GM04503 (cell line): ENCODE results near the gene COL4A2.

Experiments
- DNase-seq: peaks from one replicate; pipeline ENCODE4 v3.0.0-alpha.2; 2012; ENCODE audit warnings: low read depth

COL4A2 gene

DNA sequence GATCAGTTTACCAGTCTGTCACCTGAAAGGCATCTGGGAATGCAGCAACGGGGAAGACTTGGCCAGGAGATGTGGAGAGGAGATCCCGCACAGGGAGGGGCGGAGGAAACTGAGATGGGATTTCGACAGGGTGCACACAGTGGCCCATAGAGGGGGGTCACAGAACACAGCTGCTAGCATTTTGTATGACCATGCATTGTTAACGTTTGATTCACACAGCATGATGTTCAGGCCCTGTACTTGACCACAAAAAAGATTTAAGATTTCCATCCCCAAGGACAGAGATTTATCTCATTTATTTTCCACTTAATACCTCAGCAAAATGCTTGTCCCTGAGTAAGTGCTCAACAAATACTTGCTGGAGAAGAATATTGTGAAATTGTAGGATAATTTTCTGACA lies 191.2 kb downstream of the COL4A2 start:
- DNase-seq = no peak

DNA sequence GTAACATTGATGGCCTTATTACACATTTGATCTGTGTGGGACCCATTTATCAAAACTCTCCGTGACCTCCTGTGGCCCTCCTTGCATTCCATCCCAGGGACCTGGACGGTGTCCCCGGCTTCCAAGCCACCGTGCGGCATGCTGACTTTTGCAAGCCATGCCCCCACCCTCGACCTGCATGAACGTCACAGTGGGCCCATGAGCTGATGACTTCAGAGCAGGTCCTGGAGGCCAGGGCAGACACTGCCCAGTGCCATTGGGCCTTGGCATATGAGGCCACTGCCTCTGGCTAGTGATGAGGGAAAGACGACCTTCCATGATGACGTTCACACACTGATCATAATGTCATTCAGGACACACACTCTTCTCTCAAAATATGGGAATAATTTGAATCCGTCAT lies 191.7 kb downstream of the COL4A2 start:
- DNase-seq = no peak

DNA sequence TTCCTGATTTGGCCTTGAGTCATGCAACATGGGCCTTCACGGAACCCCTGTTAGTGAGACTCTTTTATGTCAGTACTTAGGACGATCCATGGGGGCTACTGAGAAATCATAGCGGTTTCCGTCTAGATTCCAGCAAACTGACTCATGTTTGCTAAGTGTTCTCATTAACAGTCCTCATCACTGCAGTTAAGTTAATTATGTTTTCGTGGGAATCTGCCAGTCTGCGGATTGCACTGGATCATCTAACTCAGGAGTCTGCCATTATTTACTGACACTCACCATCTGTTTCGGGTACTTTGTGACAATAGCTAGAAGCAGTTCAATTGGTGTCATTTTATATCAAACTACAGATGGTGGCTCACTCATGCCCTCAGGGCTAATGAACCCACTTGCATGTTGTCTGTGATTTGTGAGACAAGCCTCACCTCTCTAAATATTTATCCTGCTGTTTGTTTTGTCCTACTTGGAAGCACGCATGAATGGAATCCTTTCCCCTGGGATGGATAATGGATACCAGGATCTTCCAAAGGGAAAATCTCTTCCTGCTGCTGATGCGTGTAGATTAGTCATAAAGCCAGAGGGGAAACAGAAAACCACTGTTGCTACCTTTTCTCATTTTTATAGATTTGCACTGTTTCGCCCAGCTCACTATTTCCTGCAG lies 192.7 kb downstream of the COL4A2 start:
- peak; percentile 85 for DNase-seq

DNA sequence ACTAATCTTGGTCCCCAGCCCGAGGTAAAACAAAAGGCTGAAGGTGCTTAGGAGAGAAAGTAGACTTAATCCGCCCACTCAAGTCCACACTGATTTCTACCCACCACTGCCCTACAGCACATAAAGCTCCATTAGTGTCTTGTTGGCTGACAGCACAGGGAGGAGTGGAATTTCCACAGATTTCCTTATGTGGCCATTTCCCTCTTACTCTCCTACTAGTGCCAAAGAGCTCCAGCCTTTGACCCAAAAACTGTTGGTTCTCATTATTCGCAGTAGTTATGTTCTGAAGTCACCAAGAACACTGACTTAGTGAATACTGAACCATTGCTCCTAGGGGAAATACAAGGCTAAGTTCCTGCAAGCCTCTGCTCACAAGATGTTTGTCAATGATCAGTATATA lies 193.3 kb downstream of the COL4A2 start:
- no peak for DNase-seq

DNA sequence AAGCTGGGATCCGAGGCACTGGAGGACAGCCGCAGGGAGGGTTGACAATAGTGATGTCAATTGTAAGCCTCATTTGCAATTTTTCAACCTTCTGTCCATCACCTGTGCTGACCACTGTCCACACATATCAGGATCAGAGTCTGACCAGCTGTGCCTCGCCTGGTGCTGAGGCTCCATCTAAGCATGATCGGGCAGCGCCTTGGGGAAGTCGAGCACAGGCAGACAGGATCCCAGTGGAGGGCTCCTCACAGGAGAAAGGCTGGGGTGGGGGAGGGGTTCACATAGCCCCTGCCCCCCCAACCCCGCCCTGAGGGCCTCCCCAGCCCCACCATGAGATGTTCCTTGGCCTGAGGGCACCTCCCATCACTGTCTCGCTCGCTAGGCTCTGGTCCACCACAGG lies 194.1 kb downstream of the COL4A2 start:
- DNase-seq = no peak

DNA sequence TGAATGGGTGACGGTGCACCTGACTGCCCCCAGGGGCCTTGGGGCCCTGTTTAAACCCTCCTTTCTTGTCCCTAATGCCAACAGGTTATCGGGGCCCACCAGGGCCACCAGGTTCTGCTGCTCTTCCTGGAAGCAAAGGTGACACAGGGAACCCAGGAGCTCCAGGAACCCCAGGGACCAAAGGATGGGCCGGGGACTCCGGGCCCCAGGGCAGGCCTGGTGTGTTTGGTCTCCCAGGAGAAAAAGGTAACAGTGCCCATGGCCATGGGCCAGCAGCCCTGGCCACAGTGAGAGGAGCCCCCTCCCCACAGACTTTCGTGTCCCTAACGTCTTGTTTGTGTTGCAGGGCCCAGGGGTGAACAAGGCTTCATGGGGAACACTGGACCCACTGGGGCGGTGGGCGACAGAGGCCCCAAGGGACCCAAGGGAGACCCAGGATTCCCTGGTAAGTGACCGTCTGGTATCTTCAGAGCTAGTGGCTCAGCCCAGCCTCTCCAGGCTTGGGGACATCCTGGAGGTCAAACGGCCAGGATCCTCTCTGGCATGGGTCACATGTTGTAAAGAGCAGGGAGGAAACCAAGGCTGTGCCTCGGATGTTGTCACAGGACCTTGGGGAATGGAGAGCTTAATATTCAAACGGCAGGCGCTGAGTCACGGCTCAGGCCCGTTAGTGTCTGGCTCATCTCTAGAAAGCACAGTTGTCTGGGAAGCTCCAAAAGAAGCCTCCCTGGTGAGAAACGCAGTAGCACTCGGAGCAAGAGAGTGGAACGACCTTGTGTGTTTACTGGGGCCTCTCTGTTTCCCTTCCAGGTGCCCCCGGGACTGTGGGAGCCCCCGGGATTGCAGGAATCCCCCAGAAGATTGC lies 196.2 kb downstream of the COL4A2 start:
- DNase-seq = no peak

DNA sequence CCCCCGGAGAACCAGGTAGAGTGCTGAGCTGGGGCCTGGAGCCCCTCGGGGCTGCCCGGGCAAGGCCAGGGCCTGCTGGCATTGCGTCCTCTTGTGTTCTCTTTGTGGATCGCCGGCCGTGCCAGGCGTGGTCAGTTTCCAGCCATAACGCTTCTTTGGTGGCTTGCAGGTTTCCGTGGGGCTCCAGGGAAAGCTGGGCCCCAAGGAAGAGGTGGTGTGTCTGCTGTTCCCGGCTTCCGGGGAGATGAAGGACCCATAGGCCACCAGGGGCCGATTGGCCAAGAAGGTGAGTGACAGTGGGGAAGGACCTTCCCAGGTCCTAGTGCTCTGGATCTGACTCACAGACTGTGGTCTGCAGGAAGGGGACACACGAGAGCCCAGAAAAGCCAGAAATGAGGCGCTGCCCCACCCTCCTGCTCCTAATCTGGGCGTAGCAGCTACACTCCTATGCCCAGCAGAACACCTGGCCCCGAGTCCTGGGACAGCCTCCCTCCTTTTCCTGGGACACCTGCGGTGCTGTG lies 197.0 kb downstream of the COL4A2 start:
- DNase-seq = no peak

DNA sequence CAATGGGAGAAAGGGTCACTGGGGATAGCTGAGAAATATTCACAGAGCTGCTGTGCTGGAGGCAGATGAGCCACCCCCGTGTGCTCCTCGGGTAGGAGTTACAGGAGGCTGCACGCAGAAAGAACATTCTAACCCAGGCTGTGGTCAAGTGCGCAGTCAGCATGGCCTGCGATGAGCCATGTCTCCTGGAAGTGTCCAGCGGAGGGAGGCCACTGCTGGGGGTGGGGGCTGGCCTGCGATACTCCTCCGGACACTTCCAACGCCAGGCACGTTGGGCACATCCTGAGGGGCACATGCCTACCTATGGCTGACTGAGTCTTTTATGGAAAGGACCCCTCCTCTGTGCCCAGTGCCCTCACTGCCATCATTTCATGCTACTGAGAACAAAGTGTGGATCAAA lies 198.5 kb downstream of the COL4A2 start:
- no peak for DNase-seq

DNA sequence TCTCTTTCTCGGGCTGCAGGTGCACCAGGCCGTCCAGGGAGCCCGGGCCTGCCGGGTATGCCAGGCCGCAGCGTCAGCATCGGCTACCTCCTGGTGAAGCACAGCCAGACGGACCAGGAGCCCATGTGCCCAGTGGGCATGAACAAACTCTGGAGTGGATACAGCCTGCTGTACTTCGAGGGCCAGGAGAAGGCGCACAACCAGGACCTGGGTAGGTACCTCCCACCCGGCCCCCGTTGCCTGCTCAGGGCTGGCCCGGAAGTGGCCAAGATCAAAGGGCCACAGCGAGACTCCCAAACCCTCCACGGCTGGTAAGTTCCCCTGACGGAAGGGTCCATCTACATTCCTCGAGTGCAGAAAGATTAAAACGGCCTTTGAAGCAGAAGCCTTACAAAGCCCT lies 199.3 kb downstream of the COL4A2 start:
- no peak for DNase-seq

DNA sequence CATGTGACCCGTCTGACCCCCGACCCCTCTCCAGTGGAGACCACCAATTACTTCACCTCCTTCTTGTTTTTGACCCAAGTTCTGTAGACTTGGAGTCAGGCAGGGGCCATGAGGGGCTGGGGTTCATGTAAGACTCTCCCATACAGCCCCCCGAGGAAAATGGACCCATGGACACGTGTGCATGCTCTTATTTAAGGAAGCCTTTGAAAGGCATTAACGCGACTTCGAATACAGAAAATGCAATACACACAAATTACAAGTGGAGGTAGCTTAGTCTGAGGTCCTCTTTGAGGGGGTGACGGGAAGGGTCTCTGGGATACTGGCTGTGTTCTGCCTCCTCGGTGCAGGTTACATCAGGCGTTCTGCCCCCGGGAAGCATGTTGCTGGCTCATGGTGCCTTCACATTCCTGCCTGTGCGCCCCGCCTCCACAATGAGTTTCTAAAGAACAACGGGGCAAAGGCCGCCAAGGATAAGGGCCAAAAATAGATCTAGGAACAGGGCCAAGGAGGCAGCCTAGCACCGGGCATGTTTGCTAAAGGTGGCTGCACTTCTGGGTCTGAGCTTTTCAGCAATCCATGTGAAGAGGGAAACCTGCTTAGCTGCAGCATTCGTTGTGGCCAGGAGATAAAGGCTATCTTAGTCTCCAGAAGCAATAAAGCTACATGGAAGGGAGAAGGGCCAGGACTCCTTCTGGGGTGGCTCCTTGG lies 199.9 kb downstream of the COL4A2 start:
- DNase-seq = no peak

DNA sequence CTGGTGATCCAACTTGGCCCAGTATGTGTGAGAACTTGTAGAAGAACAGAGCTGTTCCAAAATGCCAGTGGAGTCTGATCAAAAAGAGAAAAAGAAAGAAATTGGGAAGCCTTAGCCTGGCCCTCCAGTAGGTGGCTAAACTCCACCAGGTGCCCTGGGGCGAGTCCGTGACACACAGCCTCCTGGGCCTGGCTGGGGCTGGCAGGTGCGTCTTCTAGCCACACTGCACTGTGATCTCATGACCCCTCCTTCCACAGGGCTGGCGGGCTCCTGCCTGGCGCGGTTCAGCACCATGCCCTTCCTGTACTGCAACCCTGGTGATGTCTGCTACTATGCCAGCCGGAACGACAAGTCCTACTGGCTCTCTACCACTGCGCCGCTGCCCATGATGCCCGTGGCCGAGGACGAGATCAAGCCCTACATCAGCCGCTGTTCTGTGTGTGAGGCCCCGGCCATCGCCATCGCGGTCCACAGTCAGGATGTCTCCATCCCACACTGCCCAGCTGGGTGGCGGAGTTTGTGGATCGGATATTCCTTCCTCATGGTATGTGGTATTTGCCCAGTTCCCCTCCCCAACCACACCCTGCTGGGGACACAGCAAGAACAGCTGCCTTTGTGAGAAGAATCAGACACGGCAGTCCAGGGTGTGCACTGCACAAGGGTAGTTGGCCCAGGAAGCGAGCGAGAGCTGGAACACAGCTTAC lies 200.7 kb downstream of the COL4A2 start:
- no peak for DNase-seq

DNA sequence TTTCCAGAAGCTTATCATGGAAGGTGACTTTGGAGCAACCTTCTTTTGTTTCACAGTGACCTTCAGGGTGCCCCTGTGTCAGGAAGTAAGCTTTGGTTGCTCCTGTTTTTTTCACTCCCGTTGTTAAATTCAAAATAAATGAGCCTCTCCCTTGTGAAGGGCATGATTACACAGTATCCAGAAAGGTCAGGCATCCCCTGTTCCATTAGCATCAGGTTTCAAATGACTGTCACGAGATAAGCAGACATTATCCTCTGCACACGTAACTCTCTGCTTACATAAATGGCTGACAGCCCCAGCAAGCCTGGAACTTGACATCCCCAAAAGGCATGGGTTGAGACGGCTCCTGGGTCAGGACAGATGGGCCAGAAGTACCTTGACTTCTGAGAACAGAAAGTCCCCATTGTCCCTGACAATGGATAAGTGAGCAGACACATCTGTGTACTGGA lies 202.4 kb downstream of the COL4A2 start:
- DNase-seq = no peak

DNA sequence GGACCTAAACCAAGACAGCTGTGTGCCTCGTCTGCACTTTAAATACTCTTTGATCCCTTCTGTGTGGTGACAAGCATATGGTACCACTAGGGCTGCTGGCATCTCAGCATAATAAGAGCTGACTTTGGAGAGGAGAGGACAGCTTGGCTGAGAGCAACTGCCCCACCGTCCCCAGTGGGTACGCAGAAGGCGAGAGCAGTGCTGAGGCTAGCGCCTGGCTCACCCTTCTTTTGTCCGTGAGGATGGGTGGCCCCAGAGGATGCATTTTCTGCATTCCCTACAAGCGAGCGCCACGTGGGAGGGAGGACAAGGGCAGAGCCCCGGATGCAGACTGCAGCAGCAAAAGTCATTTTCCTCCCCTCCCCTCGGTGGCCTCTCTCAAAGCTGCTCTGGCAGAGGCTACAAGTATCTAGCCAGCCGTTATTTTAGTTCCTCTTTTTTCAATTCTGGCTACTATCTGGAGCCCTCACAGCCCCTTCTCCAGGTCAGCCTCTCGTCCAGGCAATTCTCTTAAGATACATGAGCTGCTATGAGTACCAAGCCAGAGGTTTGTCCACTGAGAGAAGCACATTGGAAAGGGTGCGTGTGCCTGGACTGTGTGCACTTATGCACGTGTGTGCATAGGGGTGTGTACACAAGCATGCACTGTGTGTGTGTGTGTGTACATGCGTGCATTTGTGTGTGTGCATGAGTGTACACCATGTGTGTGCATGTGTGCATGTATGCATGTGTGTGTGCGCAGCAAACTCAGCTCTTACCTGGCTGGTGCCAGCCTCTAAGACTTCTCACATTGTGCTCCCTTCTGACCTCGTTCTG lies 203.1 kb downstream of the COL4A2 start:
- DNase-seq = no peak

DNA sequence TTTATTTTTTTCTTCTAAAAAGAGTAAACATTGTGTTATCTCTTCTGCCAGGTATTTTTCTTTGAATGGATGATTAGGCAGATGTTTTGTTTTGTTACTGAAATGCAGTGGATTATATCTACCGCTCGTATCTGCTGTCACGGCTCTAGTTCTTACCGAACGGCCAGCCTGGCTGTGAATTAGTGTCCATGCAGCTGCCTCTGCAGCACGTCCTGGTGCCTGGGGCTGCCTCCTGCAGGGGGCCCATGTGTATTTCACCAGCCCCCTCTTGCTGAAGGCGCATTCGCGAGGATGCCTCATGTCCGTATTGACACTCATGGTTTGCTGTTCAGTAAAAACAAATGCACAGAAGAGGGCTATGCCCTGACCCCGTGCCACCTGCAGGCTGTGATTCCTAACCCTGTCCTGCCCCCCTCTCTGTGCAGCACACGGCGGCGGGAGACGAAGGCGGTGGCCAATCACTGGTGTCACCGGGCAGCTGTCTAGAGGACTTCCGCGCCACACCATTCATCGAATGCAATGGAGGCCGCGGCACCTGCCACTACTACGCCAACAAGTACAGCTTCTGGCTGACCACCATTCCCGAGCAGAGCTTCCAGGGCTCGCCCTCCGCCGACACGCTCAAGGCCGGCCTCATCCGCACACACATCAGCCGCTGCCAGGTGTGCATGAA lies 204.6 kb downstream of the COL4A2 start:
- DNase-seq = no peak

DNA sequence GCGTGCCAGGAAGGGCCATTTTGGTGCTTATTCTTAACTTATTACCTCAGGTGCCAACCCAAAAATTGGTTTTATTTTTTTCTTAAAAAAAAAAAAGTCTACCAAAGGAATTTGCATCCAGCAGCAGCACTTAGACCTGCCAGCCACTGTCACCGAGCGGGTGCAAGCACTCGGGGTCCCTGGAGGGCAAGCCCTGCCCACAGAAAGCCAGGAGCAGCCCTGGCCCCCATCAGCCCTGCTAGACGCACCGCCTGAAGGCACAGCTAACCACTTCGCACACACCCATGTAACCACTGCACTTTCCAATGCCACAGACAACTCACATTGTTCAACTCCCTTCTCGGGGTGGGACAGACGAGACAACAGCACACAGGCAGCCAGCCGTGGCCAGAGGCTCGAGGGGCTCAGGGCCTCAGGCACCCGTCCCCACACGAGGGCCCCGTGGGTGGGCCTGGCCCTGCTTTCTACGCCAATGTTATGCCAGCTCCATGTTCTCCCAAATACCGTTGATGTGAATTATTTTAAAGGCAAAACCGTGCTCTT lies 205.2 kb downstream of the COL4A2 start:
- DNase-seq = no peak

DNA sequence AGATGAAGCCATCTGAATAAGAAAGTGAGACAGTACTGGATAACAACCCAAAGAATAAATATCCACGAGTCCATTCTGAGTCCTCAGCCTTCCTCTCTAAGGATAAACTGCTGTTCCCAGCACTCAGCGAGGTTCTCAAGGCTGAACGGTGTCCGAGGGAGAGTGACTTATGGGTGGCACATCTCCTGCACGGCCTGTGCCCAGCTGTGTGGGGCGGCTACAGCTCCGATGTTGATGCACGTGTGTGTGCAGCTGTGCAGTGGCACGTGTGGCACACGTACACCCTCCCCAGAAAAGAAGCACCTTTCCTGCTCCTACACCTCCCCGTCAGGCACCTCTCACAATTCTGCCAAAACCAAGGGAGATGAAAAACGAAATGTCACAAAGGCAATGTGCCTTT lies 209.4 kb downstream of the COL4A2 start:
- DNase-seq = no peak

DNA sequence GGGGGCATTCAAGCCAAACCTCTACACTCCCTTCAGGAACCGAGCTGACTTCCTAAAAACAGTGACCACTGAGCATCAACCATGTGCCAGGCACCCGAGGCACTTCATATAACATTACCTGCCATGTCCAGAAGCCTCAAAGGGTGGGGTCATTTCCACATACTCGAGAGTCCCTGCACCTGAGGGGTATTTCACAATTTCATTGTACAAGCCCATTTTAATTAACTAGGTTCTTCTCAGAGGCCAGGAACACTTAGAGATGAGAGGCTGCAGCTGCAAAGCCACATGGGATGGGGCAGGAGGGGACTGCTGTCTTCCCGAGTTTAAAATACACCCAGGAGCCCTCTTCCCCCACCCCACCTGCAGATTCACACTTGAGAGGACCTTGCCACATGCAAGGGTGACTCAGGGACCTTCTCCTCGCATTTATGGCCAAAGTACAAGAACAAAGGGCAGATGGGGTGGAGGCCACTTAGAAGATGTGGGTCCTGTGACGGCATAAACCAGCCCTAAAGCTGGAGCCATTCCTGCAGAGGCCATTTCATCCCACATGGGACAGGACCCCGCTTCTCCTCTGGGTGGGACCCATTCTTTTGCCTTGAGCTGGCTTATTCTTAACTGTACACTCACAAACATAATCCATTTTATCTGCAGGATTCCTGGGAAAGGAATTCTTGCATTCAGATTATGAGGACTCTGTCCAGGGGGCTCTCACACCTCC lies 210.6 kb downstream of the COL4A2 start:
- DNase-seq = no peak

DNA sequence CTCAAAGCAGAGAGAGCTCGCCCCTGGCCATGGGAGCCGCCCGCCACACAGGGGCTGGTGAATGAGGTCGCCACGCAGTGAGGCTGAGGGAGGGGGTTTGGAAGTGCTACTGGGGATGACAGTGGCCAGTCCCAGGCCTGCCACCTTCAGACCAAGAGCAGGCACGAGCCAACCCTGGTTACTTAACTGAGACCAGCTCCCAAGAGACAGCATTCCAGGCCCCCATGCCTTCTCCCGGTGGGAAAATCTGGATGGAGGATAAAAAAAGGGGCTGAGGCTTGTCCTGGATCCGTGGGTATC lies 211.1 kb downstream of the COL4A2 start:
- DNase-seq = no peak

DNA sequence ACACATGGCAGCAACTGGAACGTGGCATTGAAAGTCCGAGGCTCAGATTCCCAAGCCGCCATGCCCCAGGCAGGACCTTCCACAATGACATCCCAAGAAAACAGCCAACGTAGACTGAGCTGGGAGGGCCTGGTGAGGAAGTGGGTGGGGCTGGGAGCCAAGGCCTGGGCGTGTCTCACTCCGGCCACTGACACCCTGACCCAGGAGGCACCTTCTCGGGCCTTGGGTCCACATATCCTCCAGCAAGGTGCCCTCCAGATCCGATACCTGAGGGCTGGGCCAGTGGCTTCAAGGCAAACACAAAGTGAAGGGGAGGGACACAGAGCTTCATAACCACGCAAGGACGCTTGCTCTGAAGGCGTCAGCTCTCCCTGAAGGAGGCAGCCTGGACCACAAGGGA lies 211.5 kb downstream of the COL4A2 start:
- no peak for DNase-seq

DNA sequence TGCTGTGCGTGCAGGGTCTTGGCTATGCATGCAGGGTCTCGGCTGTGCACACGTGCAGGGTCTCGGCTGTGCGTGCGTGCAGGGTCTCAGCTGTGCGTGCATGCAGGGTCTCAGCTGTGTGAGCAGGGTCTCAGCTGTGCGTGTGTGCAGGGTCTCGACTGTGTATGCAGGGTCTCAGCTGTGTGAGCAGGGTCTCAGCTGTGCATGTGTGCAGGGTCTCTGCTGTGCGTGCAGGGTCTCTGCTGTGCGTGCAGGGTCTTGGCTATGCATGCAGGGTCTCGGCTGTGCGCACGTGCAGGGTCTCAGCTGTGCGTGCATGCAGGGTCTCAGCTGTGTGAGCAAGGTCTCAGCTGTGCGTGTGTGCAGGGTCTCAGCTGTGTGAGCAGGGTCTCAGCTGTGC lies 212.0 kb downstream of the COL4A2 start:
- DNase-seq = no peak
